ENCODE results near the gene BMPER.

Gene BMPER

GRCh38 chr7:34093276-34093675, 187.9 kb downstream of the BMPER start:
- no peak for DNase-seq (ENCODE audit: low spot score)

GRCh38 chr7:34096198-34096651, 190.9 kb downstream of the BMPER start:
- peak; percentile 95 for DNase-seq (ENCODE audit: low spot score)

- DNase-seq (ENCODE audit: low spot score) = no peak
Measured at GRCh38 chr7:34096777-34097176, 191.4 kb downstream of the BMPER start.

GRCh38 chr7:34100661-34101060, 195.3 kb downstream of the BMPER start:
- no peak for DNase-seq (ENCODE audit: low spot score)

DNA sequence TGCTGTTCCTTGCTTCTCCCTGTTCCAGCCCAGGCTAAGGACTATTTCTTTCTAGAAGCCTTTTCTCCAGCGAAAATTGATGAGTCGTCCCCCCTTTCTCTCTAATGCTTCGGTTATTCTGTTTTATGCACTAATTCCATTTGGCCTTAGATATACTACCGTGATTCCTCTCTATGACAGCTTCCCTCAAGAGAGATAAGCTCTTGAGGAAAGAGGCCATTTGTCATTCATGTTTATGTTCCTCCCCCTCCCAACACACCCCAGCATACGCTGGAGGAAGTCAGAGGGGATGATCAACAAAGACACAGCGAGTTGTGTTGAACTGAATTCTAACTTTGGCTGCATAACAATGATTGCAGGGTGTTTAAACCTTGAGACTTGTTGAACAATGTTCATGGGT, 198.8 kb downstream of the BMPER start:
- no peak for DNase-seq (ENCODE audit: low spot score)

DNA sequence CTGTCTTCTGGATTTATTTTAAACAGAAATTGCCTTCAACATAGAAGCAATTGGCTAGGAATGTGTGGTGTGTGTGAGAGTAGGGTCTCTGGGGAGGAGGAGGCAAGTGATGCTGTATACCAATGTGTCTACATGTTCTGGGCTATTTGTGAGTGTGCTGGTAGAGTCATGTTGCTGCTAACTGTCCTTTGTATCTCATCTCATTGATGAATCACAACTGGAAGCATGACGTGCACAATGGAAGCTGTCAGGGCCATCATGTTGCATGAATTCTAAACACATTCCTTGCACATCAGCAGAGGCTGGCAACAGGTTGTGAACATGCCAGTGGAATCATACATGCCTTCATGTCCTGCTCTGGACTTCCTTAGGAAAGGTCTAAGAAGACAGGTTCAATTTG, 199.7 kb downstream of the BMPER start:
- DNase-seq (ENCODE audit: low spot score) = peak; percentile 27

DNA sequence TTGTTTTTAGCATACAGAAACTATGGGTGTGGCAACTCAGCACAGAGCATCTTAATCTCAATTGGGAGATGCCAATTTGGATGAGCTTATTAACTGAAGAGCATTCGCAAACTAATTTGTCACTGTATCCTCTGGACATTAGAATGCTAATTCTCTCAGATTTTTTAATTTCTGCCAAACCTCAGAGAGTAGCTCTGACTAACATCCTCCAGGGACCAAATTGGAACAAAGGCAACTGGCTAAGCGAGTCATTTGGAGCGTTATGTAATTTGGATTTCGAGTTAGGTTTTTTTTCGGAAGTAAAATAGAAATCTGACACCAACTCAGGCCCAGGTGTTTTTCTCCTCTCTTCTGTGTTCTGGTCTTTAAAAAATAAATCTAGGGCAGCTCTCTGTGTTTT, 201.9 kb downstream of the BMPER start:
- DNase-seq (ENCODE audit: low spot score) = peak; percentile 77

DNA sequence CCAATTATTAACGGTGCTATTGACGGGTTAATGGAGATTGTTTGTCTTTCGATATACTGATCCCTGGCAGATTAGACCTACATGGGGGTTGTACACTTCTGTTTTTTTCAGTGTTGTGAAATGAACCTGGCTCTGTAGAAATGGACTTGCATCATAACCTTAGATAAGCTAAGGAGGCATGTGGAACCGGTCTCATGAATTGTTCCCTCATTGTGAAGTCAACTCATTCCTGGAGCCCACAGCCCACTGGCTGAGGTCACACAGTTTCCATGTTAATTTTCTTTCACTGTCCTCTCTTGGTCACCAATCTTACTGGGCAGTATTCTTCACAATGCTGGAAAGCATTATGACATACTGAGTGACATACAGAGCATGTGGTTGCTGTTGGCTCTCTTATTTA, 202.8 kb downstream of the BMPER start:
- peak; percentile 52 for DNase-seq (ENCODE audit: low spot score)

- no peak for DNase-seq (ENCODE audit: low spot score)
Measured at GRCh38 chr7:34109936-34110780, 204.8 kb downstream of the BMPER start.

DNA sequence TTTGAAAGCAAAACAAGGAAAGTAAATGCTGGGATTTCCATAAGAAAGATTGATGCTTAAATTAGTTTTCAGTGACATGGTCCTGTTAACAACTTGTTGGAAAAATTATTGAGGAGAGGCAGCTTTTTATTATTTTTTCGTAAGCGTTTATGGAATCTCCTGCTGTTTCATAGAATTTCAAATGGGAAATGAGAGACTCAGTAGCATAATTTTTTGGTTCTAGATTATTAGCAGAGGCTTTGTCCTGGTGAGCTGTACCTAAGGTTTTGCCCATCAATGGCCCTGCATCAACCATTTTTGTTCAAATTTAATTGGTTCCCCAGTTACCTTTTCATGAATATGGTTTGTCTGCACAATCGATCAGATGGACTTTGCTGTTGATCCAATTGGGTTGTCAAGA, 205.7 kb downstream of the BMPER start:
- no peak for DNase-seq (ENCODE audit: low spot score)

DNA sequence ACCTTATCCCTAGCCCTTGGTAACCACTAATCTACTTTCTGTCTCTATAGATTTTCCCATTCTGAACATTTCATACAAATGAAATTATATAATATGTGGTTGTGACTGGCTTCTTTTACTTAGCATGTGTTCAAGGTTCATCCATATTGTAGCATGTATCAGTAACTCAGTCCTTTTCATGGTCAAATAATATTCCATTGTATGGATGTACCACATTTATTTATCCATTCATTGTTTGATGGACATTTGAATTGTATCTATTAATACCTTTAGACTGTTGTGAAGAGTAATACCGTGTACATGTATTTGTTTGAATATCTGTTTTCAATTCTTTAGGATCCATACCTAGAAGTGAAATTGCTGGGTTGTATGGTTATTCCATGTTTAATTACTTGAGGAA, 210.2 kb downstream of the BMPER start:
- no peak for DNase-seq (ENCODE audit: low spot score)

- no peak for DNase-seq (ENCODE audit: low spot score)
Measured at GRCh38 chr7:34117573-34117972, 212.2 kb downstream of the BMPER start.

GRCh38 chr7:34121366-34121765, 216.0 kb downstream of the BMPER start:
- no peak for DNase-seq (ENCODE audit: low spot score)

DNA sequence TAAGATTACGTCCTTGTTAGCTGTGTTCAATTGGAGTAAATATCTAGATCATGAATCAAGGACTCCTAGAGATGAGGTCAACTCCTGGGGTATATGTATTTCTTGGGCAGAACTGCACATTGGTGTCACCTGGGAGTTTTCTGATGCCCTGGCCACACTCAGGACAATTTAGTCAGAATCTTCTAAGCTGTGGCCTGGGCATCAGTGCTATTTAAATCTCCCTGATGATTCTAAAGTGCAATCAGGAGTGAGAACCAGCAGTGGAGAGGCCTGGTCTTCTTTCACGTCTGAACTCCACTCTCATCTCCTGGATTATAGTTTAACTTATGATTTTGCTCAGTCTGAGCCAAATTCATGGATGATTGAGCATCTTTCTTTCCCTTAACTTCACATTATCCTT, 218.0 kb downstream of the BMPER start:
- DNase-seq (ENCODE audit: low spot score) = no peak

DNA sequence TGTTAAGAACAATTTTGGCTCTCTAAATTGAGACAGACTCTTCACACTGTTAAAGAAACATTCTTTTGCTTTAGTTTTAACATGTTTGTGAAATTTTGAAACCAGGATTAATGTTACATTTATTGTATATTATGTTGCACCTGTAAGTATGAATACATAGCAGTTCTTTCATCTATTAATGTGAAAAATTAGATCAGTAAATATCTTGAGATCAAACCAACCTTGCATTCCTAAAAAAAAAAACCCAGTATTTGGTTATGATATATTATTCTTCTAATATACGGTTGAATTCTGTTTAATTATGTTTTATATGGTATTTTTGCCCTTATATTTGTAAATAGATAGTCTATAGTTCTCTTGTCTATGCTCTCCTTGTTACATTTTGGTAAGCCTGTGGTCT, 219.4 kb downstream of the BMPER start:
- DNase-seq (ENCODE audit: low spot score) = no peak

DNA sequence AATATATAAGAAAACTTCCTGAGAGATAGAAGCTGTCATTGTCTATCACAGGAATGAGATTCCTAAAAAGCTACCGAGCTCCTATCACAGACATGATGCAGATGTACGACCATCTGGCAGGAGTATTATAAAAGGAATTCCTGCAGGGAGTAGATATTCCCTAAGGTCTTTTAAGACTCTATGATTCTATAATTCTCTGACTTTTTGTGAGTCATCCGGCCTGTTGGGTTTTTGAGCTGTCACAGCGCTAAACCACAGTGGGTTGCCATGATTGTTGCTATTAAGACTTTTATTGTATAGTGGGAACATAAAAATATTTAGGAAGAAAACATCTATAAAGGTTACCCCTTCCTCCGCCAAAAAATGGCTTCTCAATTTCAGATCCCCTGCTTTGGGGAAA, 223.4 kb downstream of the BMPER start:
- DNase-seq (ENCODE audit: low spot score) = peak; percentile 30

GRCh38 chr7:34130558-34131295, 225.4 kb downstream of the BMPER start:
- no peak for DNase-seq (ENCODE audit: low spot score)

GRCh38 chr7:34131371-34131770, 226.0 kb downstream of the BMPER start:
- DNase-seq (ENCODE audit: low spot score) = peak; percentile 14

DNA sequence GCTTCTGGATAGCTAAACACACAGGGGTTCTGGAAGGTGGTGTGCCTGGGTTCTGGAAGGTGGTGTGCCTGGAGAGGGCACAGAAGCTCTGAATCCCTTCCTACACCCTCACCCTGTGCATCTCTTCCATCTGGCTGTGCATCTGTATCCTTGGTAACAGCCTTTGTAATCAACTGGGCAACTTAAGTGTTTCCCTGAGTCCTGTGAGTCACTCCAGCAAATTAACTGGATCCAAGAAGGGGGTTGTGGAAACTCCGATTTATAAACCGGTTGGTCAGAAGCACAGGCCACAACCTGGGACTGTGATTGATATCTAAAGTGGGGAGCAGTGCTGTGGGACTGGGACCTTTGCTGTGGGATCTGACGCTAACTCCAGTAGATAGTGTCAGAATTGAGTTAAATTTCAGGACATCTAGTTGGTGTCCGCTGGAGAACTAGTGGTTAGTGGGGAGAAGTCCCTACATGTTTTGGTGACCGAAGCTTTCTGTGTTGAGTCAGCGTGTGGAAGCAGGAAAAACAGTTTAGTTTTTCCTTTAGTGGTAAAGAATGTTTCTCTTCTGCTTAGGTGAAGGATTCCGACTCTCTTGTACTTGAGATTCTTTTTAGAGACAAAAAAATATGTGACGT, 228.1 kb downstream of the BMPER start:
- peak; percentile 88 for DNase-seq (ENCODE audit: low spot score)

DNA sequence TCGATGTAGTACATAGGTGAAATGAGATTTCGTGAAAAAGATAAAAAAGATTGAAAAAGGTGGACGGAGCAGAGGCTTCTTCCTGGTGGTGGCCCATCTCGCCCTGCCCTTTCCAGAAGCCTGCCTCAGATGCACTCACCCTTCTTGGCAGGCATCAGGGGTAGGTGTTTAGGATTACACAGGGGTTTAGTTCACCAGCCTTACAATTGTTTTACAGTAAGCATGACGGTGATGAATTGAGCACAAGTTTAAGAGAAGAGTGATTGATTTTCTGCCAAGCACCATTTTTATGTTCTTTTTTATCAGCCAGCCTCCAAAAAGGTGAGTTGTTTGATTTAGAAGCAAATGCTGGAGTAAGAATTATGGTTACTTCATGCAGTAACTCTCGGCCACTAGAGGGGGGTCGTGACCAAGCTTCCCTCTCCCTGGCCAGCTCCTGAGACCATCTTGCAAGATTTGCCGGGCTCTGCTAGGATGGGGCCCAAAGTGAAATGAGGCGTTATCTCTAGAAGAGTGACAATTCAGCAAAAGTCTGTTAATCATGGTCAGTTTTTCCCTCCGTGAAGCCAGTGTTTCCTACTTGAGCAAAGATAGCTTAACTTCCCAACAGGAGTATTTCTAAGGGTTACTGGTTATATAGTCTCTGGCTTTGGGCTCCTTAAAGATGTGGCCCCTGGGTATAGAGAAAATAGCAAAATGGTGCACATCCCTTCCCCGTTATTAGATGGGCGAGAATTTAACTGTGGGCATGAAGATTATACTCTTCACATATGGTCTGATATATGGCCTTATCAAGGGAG, 228.8 kb downstream of the BMPER start:
- DNase-seq (ENCODE audit: low spot score) = peak; percentile 79

DNA sequence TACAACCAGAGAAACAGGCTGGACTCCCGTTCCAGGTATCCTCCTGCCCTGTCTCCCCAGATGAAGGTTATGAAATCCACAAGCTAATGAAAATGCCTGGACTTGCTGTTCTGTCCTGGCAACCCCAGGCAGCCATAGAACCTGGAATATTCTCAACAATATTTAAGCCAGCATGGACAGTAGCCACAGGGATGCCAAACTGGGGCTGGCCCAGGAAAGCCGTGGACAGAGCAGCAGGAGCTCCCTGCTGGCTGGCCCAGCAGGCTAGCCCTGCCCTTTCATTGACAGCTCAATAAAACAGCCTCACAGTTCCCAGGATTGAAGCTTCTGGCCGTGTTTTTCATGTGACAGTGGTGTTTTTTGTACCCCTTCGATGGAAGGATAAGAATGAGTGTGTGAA, 230.6 kb downstream of the BMPER start:
- peak; percentile 36 for DNase-seq (ENCODE audit: low spot score)

DNA sequence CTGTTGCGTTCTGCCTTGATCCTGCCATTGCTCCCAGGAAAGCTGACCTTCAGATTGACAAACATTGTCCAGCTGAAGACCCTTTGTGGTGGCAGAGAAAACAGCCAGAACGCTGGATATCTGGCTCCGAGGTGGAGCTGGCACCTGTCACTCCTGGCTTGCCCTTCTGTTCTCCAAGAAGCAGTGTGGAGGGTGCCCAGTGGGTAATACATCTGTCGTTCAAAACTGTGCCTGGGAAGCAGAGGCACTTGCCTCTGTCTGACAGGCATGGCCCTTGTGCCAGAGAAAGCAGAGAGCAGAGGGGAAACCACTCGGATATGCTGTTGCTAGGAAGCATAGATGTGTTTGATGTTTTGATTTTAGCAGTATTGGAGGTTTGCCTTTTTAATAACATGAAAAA, 231.4 kb downstream of the BMPER start:
- no peak for DNase-seq (ENCODE audit: low spot score)

Data from AG20443 (cell line).